Gastroesophageal sphincter (tissue), 3 donors: Measurements from ENCODE around the gene INAFM2.

Experiments used
- CTCF ChIP-seq, 4 experiments: fragments of 200-600 bp in 2 of 4; fragments of 450-650 bp in 2 of 4; sonication (generic) in 1 of 4; IDR thresholded peaks; one replicate each; pipeline ENCODE4 v1.5.1; 2017 to 2019; ENCODE audit warnings: antibody characterized with exemption in 4 of 4, mild to moderate bottlenecking in 2 of 4, moderate library complexity in 2 of 4
- POLR2A ChIP-seq, 2 donors: fragments of 450-650 bp; IDR thresholded peaks; one replicate each; pipeline ENCODE4 v1.6.1; 2017; ENCODE audit warnings: antibody characterized with exemption in 2 of 2, mild to moderate bottlenecking in 2 of 2, moderate library complexity in 1 of 2
- POLR2AphosphoS5 ChIP-seq: sonication (generic); formaldehyde crosslinking; IDR thresholded peaks from one replicate; pipeline ENCODE4 v1.6.1; 2017; ENCODE audit warnings: antibody characterized with exemption

- TF ChIP-seq POLR2A (IDR thresholded peaks at IDR 0.05): no peak
- no peak for TF ChIP-seq CTCF (IDR thresholded peaks at IDR 0.05)
- no peak for TF ChIP-seq POLR2AphosphoS5
Measured at GRCh38 chr15:40296561-40297230, 26.8 kb upstream of the INAFM2 start.
